Ovary (tissue), 3 donors: ENCODE measurements around the gene GRIK5.

ENCODE experiments used
- CTCF ChIP-seq, 3 donors: fragments of 450-650 bp in 2 of 3; fragments of 200-600 bp in 1 of 3; IDR thresholded peaks; one replicate each; pipeline versions ENCODE4 v1.5.1 to v1.8.0; 2016 to 2022; ENCODE audit warnings: antibody characterized with exemption in 3 of 3, mild to moderate bottlenecking in 1 of 3
- POLR2A ChIP-seq: fragments of 450-650 bp; IDR thresholded peaks from one replicate; pipeline ENCODE4 v1.6.1; 2017; ENCODE audit warnings: antibody characterized with exemption, mild to moderate bottlenecking, moderate library complexity
- donor health status: DM: no; HTN: no; CAD: no.

DNA sequence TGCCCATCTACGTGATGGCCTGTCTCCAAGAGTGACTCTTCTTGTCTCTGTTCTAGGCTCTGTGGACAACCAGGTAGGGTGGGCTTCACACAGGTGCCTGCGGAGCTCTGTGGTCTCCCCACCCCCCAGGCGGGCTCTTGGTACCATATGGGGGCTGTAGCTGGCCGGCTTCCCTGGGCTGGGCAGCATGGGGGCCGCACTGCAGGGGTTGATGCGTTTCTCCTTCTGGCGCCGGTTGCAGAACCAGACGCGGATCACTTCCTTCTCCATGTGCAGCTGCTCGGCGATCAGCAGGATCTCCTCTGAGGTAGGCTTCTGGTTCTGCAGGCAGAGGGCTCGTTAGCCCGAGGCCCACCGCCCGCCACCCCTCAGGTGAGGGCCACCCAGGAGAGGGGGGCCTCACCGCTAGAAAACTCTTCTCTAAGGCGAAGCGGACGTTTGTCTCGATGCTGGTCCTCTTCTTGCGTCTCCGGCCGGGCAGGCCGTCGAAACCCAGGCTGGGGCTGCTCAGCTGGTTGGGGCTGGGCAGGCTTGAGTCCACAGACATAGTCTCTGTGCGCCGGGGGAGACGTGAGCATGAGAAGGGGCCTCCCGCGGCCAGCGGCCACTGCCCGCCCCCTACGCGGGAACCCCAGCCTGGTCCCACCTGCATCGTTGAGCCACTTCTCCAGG lies 25.3 kb upstream of the GRIK5 start:
- TF ChIP-seq CTCF (IDR thresholded peaks at IDR 0.05) = no peak
- TF ChIP-seq POLR2A = no peak
